Psoas muscle (tissue), 8 donors: Measurements from ENCODE around the gene TMEM161A. TPM values are rescaled to one million over a fixed set of nuclear protein-coding genes. Genes with fewer than 3 reads are reported as not detected.

ENCODE experiments used
- ATAC-seq, 4 donors: fragments of 200-7000 bp; cut with Tn5 transposase; one replicate each; pipeline ENCODE4 v1.9.1; 2020; ENCODE audit warnings: moderate library complexity in 3 of 4, mild to moderate bottlenecking in 2 of 4
- DNase-seq, 2 donors: peaks; one replicate each; pipeline ENCODE4 v3.0.0-alpha.2; 2020
- H3K27ac ChIP-seq: fragments of 200-600 bp; one replicate; pipeline ENCODE4 v1.8.0; 2022
- H3K27me3 ChIP-seq, 3 donors: fragments of 200-600 bp in 1 of 3; one replicate each; pipeline versions ENCODE4 v1.6.1 to v1.8.0; 2013 to 2022; ENCODE audit warnings: low read length in 2 of 3, mild to moderate bottlenecking in 2 of 3, moderate library complexity in 1 of 3; ENCODE audit not compliant: insufficient read depth in 3 of 3
- H3K36me3 ChIP-seq, 2 donors: fragments of 200-600 bp in 1 of 2; one replicate each; pipeline versions ENCODE4 v1.6.1 to v1.8.0; 2013 to 2022; ENCODE audit warnings: low read depth in 1 of 2, mild to moderate bottlenecking in 1 of 2, moderate library complexity in 1 of 2; ENCODE audit not compliant: insufficient read depth in 1 of 2
- H3K4me1 ChIP-seq: fragments of 200-600 bp; one replicate; pipeline ENCODE4 v1.8.0; 2022
- H3K4me3 ChIP-seq: fragments of 200-600 bp; one replicate; pipeline ENCODE4 v1.8.0; 2022; ENCODE audit warnings: mild to moderate bottlenecking
- H3K9me3 ChIP-seq: fragments of 200-600 bp; one replicate; pipeline ENCODE4 v1.8.0; 2022
- WGBS, 3 donors: extraction: QIAGEN DNeasy Blood & Tissue Kit; methylation state at CpG; one replicate each; pipeline versions ENCODE4 v1.1.6 to v1.1.7; 2013; 5-methylcytosine and 5-hydroxymethylcytosine counted together
- intact Hi-C, 2 donors: fragments of 100-400 bp; cut with DNase I; formaldehyde crosslinking; loops; one replicate each; pipeline versions ENCODE4 v1.11.0 to v1.14.2; 2022
- polyA plus RNA-seq, 3 donors: library from polyadenylated mRNA; stranded (reverse); fragments of 200-250 nt; gene quantifications; one replicate each; pipeline ENCODE4 v1.2.3, GENCODE V29; 2013
- total RNA-seq, 4 donors: library from RNA; stranded (reverse); fragmentation: NEBNext Ultra II Directional in 2 of 4; extraction: Animal tissue kit (Norgen Biotek cat#: 25700) in 2 of 4; gene quantifications; one replicate each; pipeline versions ENCODE4 v1.2.1 to v1.2.4, GENCODE V29; 2021 to 2023
- TF ChIP-seq, protein P1 (sequence below): fragments of 200-600 bp; IDR thresholded peaks from one replicate; pipeline ENCODE4 v1.8.0; 2022; ENCODE audit warnings: antibody characterized with exemption
- donor health status: healthy with polysubstance abuse.
- donor health status: DM: no; HTN: no; CAD: no; lungs with moderate emphysema.
- donor health status: Bipolar disorder and iron deficiency.
- donor health status: healthy.
- donor health status: DM: yes; HTN: yes; CAD: no.
- donor health status: DM: no; HTN: no; CAD: no.
- donor health status: DM: no; HTN: no; CAD: no.
- donor health status: DM: yes; HTN: yes; CAD: no.

TMEM161A gene
- total and polyA plus RNA-seq, 7 donors = 30.2 to 61.3 (median 39.0) TPM

DNA sequence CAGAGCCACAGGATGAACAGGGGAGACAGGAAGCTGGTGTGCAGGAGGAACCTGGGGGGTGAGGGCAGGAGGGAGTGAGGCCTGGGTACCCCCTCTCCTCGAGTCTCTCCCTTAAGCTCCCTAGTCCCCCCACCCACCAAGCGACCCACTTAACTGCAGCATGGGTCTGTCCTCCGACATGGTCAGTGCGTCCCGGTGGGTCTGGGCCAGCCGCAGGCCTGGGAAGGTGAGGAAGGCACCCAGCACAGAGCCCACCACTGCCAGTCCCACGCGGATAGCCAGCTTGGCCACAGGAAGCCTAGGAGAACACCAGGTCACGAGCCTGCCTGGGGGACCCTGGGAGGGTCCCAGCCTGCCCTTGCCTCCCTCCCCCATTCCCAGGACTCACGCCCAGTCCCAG is 16.9 kb downstream of the TMEM161A start:
- no peaks in the 10 kb centered on the region for H3K27me3 ChIP-seq
- 81 to 95% (median 91%) methylated on average over 7 to 10 of the region's 10 CpGs for WGBS, 3 donors
- no peaks in the 10 kb centered on the region for H3K4me1 ChIP-seq
- TF ChIP-seq, protein P1, sequence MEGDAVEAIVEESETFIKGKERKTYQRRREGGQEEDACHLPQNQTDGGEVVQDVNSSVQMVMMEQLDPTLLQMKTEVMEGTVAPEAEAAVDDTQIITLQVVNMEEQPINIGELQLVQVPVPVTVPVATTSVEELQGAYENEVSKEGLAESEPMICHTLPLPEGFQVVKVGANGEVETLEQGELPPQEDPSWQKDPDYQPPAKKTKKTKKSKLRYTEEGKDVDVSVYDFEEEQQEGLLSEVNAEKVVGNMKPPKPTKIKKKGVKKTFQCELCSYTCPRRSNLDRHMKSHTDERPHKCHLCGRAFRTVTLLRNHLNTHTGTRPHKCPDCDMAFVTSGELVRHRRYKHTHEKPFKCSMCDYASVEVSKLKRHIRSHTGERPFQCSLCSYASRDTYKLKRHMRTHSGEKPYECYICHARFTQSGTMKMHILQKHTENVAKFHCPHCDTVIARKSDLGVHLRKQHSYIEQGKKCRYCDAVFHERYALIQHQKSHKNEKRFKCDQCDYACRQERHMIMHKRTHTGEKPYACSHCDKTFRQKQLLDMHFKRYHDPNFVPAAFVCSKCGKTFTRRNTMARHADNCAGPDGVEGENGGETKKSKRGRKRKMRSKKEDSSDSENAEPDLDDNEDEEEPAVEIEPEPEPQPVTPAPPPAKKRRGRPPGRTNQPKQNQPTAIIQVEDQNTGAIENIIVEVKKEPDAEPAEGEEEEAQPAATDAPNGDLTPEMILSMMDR = no peak
- no peak overlapping the region for H3K4me3 ChIP-seq
- no peak overlapping the region for H3K27ac ChIP-seq
- ATAC-seq (peak in 1 of 4 donors; percentile 4), DNase-seq (no peak)
- intact Hi-C loops = no loop called here
- peaks cover 2 to 59% of the 10 kb centered on the region in 2 donors for H3K36me3 ChIP-seq
- H3K9me3 ChIP-seq = peaks cover 5% of the 10 kb centered on the region

DNA sequence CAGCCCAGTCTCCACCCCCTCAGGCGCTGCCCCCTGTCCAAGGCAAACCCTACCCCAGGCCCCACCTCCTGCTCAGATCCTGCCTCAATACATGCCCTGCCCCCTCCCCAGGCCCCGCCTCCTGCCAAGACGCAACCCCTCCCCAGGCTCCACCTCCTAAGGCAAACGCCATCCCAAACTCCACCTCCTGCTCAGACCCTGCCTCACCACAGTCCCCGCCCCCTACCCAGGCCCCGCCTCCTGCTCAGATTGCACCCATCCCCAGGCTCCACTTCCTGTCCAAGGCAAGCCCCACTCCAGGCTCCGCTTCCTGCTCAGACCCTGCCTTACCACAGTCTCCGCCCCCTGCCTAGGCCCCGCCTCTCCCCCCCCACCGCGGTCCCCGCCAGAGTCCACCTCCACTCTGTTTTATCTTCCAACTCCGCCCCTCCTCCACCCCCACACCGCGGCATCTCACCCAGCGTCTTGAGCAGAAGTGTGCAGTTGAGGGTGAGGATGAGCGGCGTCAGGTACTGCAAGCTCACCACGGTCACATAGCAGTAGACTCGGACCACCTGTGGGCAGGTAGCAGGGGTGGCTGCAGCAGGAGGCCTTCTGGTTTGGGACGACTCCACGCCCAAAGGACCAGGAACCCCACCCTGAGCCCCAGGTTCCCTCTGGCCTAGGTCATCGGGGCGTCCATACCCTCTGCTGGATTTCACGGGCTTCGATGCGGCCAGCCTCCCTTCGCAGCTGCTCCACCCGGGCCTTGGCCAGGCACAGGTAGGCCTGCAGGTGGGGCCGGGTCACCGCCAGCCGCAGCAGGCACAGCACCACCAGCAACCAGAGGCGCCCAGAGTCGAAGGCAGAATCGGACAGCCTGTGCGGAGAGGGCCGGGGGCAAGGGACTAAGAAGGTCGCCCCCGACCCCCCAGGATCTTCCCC is 17.7 kb downstream of the TMEM161A start:
- intact Hi-C loops = no loop called here
- Histone ChIP-seq H3K4me1 (no peaks in the 10 kb centered on the region), H3K9me3 (peaks cover 5% of the 10 kb centered on the region), H3K4me3 (no peak overlapping the region), H3K27me3 (no peaks in the 10 kb centered on the region), H3K27ac (no peak overlapping the region), H3K36me3 (peaks cover 2 to 57% of the 10 kb centered on the region in 2 donors)
- WGBS, 3 donors = 67 to 74% (median 72%) methylated on average over 38 to 39 of the region's 39 CpGs
- ATAC-seq = peak in 2 of 4 donors; percentile 54 to 57
- TF ChIP-seq, protein P1 = no peak
- DNase-seq = peak in 1 of 2 donors; percentile 48

DNA sequence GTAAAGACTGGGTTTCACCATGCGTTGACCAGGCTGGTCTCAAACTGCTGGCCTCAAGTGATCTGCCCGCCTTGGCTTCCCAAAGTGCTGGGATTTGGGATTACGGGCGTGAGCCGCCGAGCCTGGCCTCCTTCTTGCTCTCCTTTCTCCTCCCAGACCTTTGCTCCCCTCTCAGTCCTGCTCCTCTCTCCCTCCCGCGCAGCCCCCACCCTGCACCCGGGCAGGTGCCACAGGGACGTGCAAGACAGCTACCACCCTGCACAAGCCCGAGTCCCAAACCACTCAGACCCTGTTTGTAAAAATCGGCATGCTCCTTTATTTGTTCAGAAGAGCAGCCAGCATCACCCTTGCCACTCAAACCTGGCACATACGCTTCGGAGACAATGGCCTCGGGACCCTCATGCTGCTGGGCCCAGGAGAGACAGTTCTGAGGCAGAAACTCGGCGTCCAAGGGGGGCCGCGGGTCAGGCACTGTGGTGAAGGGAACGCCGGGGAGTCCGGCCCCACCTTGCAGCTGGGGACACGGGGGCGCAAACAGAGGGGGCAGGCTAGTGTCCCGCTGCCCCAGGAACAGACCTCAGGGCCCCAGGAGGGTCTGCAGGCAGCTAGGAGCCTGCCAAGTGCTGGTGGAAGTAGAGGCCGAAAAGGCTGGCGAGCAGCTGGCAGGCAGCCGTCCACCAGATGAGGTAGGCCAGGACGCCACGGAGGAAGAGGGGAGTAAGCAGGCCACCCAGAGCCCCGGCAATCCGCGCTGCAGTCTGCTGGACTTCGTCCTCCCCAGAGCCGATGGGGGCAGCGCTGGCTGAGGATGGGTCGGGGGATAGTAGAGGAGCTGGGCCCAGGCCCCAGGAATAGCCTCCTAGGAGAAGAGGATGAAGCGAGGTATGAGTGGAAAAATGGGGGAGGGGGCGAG is 18.7 kb downstream of the TMEM161A start:
- intact Hi-C loops = no loop called here
- DNase-seq (no peak), ATAC-seq (peak in 1 of 4 donors; percentile 14)
- Histone ChIP-seq H3K27ac (no peak overlapping the region), H3K4me1 (no peaks in the 10 kb centered on the region), H3K4me3 (no peak overlapping the region), H3K27me3 (no peaks in the 10 kb centered on the region), H3K9me3 (peaks cover 5% of the 10 kb centered on the region), H3K36me3 (peaks cover 2 to 57% of the 10 kb centered on the region in 2 donors)
- TF ChIP-seq, protein P1 = no peak
- WGBS, 3 donors = 91 to 92% (median 91%) methylated on average over 38 to 39 of the region's 39 CpGs

DNA sequence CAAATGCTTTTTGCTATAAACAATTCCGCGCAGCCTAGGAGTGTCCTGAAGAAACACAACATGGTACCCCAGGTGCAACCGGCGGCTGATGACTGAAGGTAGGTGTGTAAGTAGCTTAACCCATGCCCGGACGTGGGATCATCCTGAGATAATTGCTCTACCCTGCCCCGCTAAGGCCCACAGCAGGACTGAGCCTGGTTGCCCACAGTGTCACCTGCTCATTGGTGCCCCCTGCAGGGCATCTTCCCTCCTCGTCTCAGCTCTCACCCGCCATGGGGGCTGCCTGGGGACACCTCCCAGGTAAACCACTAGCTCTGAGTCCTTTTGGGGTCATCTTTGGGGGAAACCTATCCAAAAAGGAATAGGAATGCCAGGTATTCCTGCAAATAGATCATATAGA is 22.3 kb downstream of the TMEM161A start:
- Histone ChIP-seq H3K4me1 (no peaks in the 10 kb centered on the region), H3K9me3 (no peaks in the 10 kb centered on the region), H3K4me3 (no peak overlapping the region), H3K27me3 (no peaks in the 10 kb centered on the region), H3K27ac (no peak overlapping the region), H3K36me3 (peaks cover 0 to 33% of the 10 kb centered on the region in 2 donors)
- intact Hi-C loops = loop anchor here in 1 of 2 donors (1.0 kb wide), 1 partner anchor 63 kb away; no protein-coding TSS in a partner anchor
- DNase-seq (peak; percentile 53 to 78), ATAC-seq (peak; percentile 46 to 78 (median 55))
- TF ChIP-seq, protein P1 = peak; percentile 47
- 66 to 83% (median 67%) methylated on average over 9 of the region's 9 CpGs for WGBS, 3 donors
